Calu3 (cell line): ENCODE measurements around the gene LBHD2. TPM values are rescaled to one million over a fixed set of nuclear protein-coding genes. Genes with fewer than 3 reads are reported as not detected.

Source experiments
- BruUV-seq: library from RNA; stranded (reverse); fragments of 400-500 nt; replicated peaks from 2 replicates; lab custom pipeline; 2021; lab: Mats Ljungman, UMichigan
- CTCF ChIA-PET: fragments of 300-600 bp; sonication (Branson Sonifier 250); formaldehyde crosslinking; loops from one replicate; lab custom pipeline; 2022; ENCODE audit warnings: antibody characterized with exemption; lab: Charles Lee
- DNase-seq: peaks from one replicate; pipeline ENCODE4 v3.0.0; 2022
- H3K27ac Mint-ChIP-seq: one replicate; pipeline ENCODE4 v1.8.0; 2022; ENCODE audit warnings: mixed read lengths; ENCODE audit not compliant: unreplicated experiment
- H3K27me3 Mint-ChIP-seq: one replicate; pipeline ENCODE4 v1.8.0; 2022; ENCODE audit warnings: mixed read lengths; ENCODE audit not compliant: unreplicated experiment
- H3K36me3 Mint-ChIP-seq: one replicate; pipeline ENCODE4 v1.8.0; 2022; ENCODE audit warnings: mild to moderate bottlenecking, moderate library complexity, mixed read lengths; ENCODE audit not compliant: insufficient read depth, unreplicated experiment
- H3K4me1 Mint-ChIP-seq: one replicate; pipeline ENCODE4 v1.8.0; 2022; ENCODE audit warnings: mild to moderate bottlenecking, low read depth, mixed read lengths; ENCODE audit not compliant: unreplicated experiment
- H3K4me3 Mint-ChIP-seq: one replicate; pipeline ENCODE4 v1.8.0; 2022; ENCODE audit warnings: mild to moderate bottlenecking, low read depth, moderate library complexity, mixed read lengths; ENCODE audit not compliant: unreplicated experiment
- H3K9me3 Mint-ChIP-seq: one replicate; pipeline ENCODE4 v1.8.0; 2022; ENCODE audit warnings: low read depth, mixed read lengths; ENCODE audit not compliant: unreplicated experiment
- CTCF ChIP-seq: fragments of 200-600 bp; IDR thresholded peaks from one replicate; pipeline ENCODE4 v1.8.0; 2022; ENCODE audit warnings: antibody characterized with exemption; ENCODE audit not compliant: unreplicated experiment
- intact Hi-C: fragments of 100-400 bp; cut with micrococcal nuclease; formaldehyde crosslinking; loops from one replicate; pipeline ENCODE4 v1.10.0; 2022; ENCODE audit not compliant: unreplicated experiment
- total RNA-seq: library from RNA; stranded (reverse); gene quantifications from 2 replicates; pipeline ENCODE4 v1.2.3, GENCODE V29; 2022

The LBHD2 gene
- total RNA-seq, 1 experiment from 2014 or later, result not detected

- H3K27ac Mint-ChIP-seq, result no peak overlapping the region
Observed at GRCh38 chr14:103132381-103133209, 48.6 kb downstream of the LBHD2 start.

GRCh38 chr14:103133210-103134140, 49.5 kb downstream of the LBHD2 start:
- CTCF ChIA-PET, result no interaction called here
- no peaks in the 10 kb centered on the region for H3K9me3 Mint-ChIP-seq
- DNase-seq, result no peak
- H3K4me1 Mint-ChIP-seq, result peaks cover 22% of the 10 kb centered on the region
- H3K36me3 Mint-ChIP-seq, result peaks cover 28% of the 10 kb centered on the region
- no peaks in the 10 kb centered on the region for H3K27me3 Mint-ChIP-seq
- BruUV-seq, result no TSS peak
- TF ChIP-seq CTCF, result no peak
- H3K27ac Mint-ChIP-seq, result no peak overlapping the region
- intact Hi-C loops, result no loop called here
- no peak overlapping the region for H3K4me3 Mint-ChIP-seq

More at GRCh38 chr14:103132381-103133209, 48.6 kb downstream of the LBHD2 start:
- Mint-ChIP-seq H3K27me3 (no peaks in the 10 kb centered on the region), H3K9me3 (no peaks in the 10 kb centered on the region), H3K36me3 (peaks cover 36% of the 10 kb centered on the region), H3K4me3 (no peak overlapping the region), H3K4me1 (peaks cover 31% of the 10 kb centered on the region)
- no peak for DNase-seq
- intact Hi-C loops, result no loop called here
- no peak for TF ChIP-seq CTCF
- BruUV-seq, result no TSS peak
- CTCF ChIA-PET, result no interaction called here

GRCh38 chr14:103134405-103134804, 50.4 kb downstream of the LBHD2 start:
- Mint-ChIP-seq H3K4me1 (peaks cover 13% of the 10 kb centered on the region), H3K9me3 (no peaks in the 10 kb centered on the region)
- no peak for DNase-seq

More at GRCh38 chr14:103134405-103134804, 50.4 kb downstream of the LBHD2 start:
- Mint-ChIP-seq H3K27me3 (no peaks in the 10 kb centered on the region), H3K36me3 (peaks cover 22% of the 10 kb centered on the region), H3K27ac (no peak overlapping the region), H3K4me3 (no peak overlapping the region)
- intact Hi-C loops, result no loop called here
- CTCF ChIA-PET, result interaction anchor here (0.6 kb wide), 1 partner anchor 30 kb away, joined by 4 read pairs; no protein-coding TSS in a partner anchor
- no TSS peak for BruUV-seq
- TF ChIP-seq CTCF, result no peak
